PC-3 (cell line): ENCODE measurements around the gene SKAP1.

ENCODE experiments used
- CTCF ChIP-seq: fragments of 300-600 bp; sonication (generic); conservative IDR thresholded peaks from 2 replicates; pipeline ENCODE4 v1.5.1; 2017; ENCODE audit warnings: antibody characterized with exemption, low read depth, mild to moderate bottlenecking, low read length
- EZH2 ChIP-seq: fragments of 300-600 bp; sonication (generic); IDR thresholded peaks from one replicate; pipeline ENCODE4 v1.6.1; 2017; ENCODE audit warnings: antibody characterized with exemption, mild to moderate bottlenecking, low read length; ENCODE audit not compliant: unreplicated experiment
- EZH2phosphoT487 ChIP-seq: fragments of 300-600 bp; sonication (generic); IDR thresholded peaks from 2 replicates; pipeline ENCODE4 v1.6.1; 2018; ENCODE audit warnings: mild to moderate bottlenecking, antibody characterized with exemption, low read length, borderline replicate concordance

GRCh38 chr17:48207776-48208544, 222.1 kb downstream of the SKAP1 start:
- TF ChIP-seq CTCF (no peak), EZH2 (no peak), EZH2phosphoT487 (no peak)
